Measurements from ENCODE around the gene MAPT. TPM values are rescaled to one million over a fixed set of nuclear protein-coding genes. Genes with fewer than 3 reads are reported as not detected.

Gene MAPT
- total RNA-seq, 1 donor from 2014 or later, result 3.5 TPM

DNA sequence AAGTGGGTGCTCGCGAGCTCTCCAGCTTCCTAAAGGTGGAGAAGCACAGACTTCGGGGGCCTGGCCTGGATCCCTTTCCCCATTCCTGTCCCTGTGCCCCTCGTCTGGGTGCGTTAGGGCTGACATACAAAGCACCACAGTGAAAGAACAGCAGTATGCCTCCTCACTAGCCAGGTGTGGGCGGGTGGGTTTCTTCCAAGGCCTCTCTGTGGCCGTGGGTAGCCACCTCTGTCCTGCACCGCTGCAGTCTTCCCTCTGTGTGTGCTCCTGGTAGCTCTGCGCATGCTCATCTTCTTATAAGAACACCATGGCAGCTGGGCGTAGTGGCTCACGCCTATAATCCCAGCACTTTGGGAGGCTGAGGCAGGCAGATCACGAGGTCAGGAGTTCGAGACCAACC, 102.8 kb downstream of the MAPT start:
- H3K9me3 Mint-ChIP-seq, result no peaks in the 10 kb centered on the region
- no peak for DNase-seq (ENCODE audit: extremely low spot score, unreplicated experiment)
- peaks cover 9% of the 10 kb centered on the region for H3K4me1 Mint-ChIP-seq (ENCODE audit: unreplicated experiment)
- no peaks in the 10 kb centered on the region for H3K36me3 Mint-ChIP-seq
- H3K27ac Mint-ChIP-seq, result no peak overlapping the region
- no peaks in the 10 kb centered on the region for H3K27me3 Mint-ChIP-seq
- TF ChIP-seq, protein P1, sequence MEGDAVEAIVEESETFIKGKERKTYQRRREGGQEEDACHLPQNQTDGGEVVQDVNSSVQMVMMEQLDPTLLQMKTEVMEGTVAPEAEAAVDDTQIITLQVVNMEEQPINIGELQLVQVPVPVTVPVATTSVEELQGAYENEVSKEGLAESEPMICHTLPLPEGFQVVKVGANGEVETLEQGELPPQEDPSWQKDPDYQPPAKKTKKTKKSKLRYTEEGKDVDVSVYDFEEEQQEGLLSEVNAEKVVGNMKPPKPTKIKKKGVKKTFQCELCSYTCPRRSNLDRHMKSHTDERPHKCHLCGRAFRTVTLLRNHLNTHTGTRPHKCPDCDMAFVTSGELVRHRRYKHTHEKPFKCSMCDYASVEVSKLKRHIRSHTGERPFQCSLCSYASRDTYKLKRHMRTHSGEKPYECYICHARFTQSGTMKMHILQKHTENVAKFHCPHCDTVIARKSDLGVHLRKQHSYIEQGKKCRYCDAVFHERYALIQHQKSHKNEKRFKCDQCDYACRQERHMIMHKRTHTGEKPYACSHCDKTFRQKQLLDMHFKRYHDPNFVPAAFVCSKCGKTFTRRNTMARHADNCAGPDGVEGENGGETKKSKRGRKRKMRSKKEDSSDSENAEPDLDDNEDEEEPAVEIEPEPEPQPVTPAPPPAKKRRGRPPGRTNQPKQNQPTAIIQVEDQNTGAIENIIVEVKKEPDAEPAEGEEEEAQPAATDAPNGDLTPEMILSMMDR (conservative IDR thresholded peaks at IDR 0.05), result no peak
- H3K4me3 Mint-ChIP-seq, result no peak overlapping the region

DNA sequence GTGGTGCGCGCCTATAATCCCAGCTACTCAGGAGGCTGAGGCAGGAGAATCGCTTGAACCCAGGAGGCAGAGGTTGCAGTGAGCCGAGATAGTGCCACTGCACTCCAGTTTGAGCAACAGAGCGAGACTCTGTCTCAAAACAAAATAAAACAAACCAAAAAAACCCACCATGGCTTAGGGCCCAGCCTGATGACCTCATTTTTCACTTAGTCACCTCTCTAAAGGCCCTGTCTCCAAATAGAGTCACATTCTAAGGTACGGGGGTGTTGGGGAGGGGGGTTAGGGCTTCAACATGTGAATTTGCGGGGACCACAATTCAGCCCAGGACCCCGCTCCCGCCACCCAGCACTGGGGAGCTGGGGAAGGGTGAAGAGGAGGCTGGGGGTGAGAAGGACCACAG, 103.3 kb downstream of the MAPT start:
- Mint-ChIP-seq H3K4me3 (no peak overlapping the region), H3K27me3 (no peaks in the 10 kb centered on the region), H3K27ac (no peak overlapping the region), H3K9me3 (no peaks in the 10 kb centered on the region), H3K4me1 (ENCODE audit: unreplicated experiment) (peaks cover 9% of the 10 kb centered on the region), H3K36me3 (no peaks in the 10 kb centered on the region)
- no peak for DNase-seq (ENCODE audit: extremely low spot score, unreplicated experiment)
- TF ChIP-seq, protein P1 (conservative IDR thresholded peaks at IDR 0.05), result no peak

DNA sequence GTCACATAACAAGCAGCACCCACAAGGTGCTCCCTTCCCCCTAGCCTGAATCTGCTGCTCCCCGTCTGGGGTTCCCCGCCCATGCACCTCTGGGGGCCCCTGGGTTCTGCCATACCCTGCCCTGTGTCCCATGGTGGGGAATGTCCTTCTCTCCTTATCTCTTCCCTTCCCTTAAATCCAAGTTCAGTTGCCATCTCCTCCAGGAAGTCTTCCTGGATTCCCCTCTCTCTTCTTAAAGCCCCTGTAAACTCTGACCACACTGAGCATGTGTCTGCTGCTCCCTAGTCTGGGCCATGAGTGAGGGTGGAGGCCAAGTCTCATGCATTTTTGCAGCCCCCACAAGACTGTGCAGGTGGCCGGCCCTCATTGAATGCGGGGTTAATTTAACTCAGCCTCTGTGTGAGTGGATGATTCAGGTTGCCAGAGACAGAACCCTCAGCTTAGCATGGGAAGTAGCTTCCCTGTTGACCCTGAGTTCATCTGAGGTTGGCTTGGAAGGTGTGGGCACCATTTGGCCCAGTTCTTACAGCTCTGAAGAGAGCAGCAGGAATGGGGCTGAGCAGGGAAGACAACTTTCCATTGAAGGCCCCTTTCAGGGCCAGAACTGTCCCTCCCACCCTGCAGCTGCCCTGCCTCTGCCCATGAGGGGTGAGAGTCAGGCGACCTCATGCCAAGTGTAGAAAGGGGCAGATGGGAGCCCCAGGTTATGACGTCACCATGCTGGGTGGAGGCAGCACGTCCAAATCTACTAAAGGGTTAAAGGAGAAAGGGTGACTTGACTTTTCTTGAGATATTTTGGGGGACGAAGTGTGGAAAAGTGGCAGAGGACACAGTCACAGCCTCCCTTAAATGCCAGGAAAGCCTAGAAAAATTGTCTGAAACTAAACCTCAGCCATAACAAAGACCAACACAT, 104.9 kb downstream of the MAPT start, which contains the start of gene STH:
Gene STH (plus strand): TSS at position 264 of the 913 bp plus-strand sequence. CDS start 30 bp downstream, at position 294.
- TF ChIP-seq, protein P1 (conservative IDR thresholded peaks at IDR 0.05), result no peak
- Mint-ChIP-seq H3K4me1 (ENCODE audit: unreplicated experiment) (peaks cover under 1% of the 10 kb centered on the region), H3K4me3 (no peak within 1 kb of the TSS), H3K36me3 (no peaks in the 10 kb centered on the region), H3K27ac (no peak within 1 kb of the TSS), H3K9me3 (no peaks in the 10 kb centered on the region), H3K27me3 (no peaks in the 10 kb centered on the region)
- DNase-seq (ENCODE audit: extremely low spot score, unreplicated experiment), result no peak

DNA sequence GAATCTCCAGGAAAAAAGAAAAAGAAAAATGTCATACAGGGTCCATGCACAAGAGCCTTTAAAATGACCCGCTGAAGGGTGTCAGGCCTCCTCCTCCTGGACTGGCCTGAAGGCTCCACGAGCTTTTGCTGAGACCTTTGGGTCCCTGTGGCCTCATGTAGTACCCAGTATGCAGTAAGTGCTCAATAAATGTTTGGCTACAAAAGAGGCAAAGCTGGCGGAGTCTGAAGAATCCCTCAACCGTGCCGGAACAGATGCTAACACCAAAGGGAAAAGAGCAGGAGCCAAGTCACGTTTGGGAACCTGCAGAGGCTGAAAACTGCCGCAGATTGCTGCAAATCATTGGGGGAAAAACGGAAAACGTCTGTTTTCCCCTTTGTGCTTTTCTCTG, 105.5 kb downstream of the MAPT start:
- Mint-ChIP-seq H3K9me3 (no peaks in the 10 kb centered on the region), H3K4me1 (ENCODE audit: unreplicated experiment) (no peaks in the 10 kb centered on the region), H3K27ac (no peak overlapping the region), H3K4me3 (no peak overlapping the region), H3K27me3 (no peaks in the 10 kb centered on the region), H3K36me3 (no peaks in the 10 kb centered on the region)
- TF ChIP-seq, protein P1 (conservative IDR thresholded peaks at IDR 0.05), result no peak
- no peak for DNase-seq (ENCODE audit: extremely low spot score, unreplicated experiment)

DNA sequence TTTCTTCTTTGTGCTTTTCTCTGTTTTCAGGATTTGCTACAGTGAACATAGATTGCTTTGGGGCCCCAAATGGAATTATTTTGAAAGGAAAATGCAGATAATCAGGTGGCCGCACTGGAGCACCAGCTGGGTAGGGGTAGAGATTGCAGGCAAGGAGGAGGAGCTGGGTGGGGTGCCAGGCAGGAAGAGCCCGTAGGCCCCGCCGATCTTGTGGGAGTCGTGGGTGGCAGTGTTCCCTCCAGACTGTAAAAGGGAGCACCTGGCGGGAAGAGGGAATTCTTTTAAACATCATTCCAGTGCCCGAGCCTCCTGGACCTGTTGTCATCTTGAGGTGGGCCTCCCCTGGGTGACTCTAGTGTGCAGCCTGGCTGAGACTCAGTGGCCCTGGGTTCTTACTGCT, 105.9 kb downstream of the MAPT start:
- DNase-seq (ENCODE audit: extremely low spot score, unreplicated experiment), result no peak
- H3K27me3 Mint-ChIP-seq, result no peaks in the 10 kb centered on the region
- no peaks in the 10 kb centered on the region for H3K4me1 Mint-ChIP-seq (ENCODE audit: unreplicated experiment)
- no peak overlapping the region for H3K4me3 Mint-ChIP-seq
- TF ChIP-seq, protein P1 (conservative IDR thresholded peaks at IDR 0.05), result no peak
- no peaks in the 10 kb centered on the region for H3K9me3 Mint-ChIP-seq
- H3K36me3 Mint-ChIP-seq, result no peaks in the 10 kb centered on the region
- no peak overlapping the region for H3K27ac Mint-ChIP-seq
